NCI-H345 treated with DMSO at 0.1 percent for 48 hours (cell line): Measurements from ENCODE around the gene TMEM179.
"Not testable (repeated sequence)": the region's sequence is repeated elsewhere in the genome, so short reads cannot be mapped to it uniquely, and the experiment has no call there.

ENCODE experiments used
- DNase-seq: peaks from one replicate; lab custom pipeline; 2025; ENCODE audit not compliant: unreplicated experiment; lab: John Stamatoyannopoulos, UW

The TMEM179 gene

GRCh38 chr14:104604458-104605449 lies at the start of gene TMEM179:
Gene TMEM179 (minus strand): TSS chr14:104604772. CDS start chr14:104604741, 31 bp downstream.
- DNase-seq: no peak

- no peak for DNase-seq
These were observed 49.5 kb upstream of the TMEM179 start for GRCh38 chr14:104654119-104654518.

GRCh38 chr14:104653130-104653920 lies 48.8 kb upstream of the TMEM179 start:
- not testable (repeated sequence) for DNase-seq

- no peak for DNase-seq
These were observed 47.8 kb upstream of the TMEM179 start for GRCh38 chr14:104652386-104652785.

GRCh38 chr14:104651876-104652260 lies 47.3 kb upstream of the TMEM179 start:
- DNase-seq: no peak

- DNase-seq: no peak
These were observed 46.7 kb upstream of the TMEM179 start for GRCh38 chr14:104650981-104651875.

- DNase-seq: no peak
These were observed 45.7 kb upstream of the TMEM179 start for GRCh38 chr14:104650057-104650980.

GRCh38 chr14:104647467-104648043 lies 43.0 kb upstream of the TMEM179 start:
- DNase-seq: no peak

- no peak for DNase-seq
These were observed 40.2 kb upstream of the TMEM179 start for GRCh38 chr14:104644656-104645378.

GRCh38 chr14:104644091-104644635 lies 39.6 kb upstream of the TMEM179 start:
- DNase-seq: no peak

GRCh38 chr14:104643306-104643705 lies 38.7 kb upstream of the TMEM179 start:
- no peak for DNase-seq

- DNase-seq: no peak
These were observed 37.9 kb upstream of the TMEM179 start for GRCh38 chr14:104642540-104642868.

- DNase-seq: no peak
These were observed 37.4 kb upstream of the TMEM179 start for GRCh38 chr14:104641753-104642539.

- DNase-seq: no peak
These were observed 36.1 kb upstream of the TMEM179 start for GRCh38 chr14:104640681-104641080.

GRCh38 chr14:104639885-104640548 lies 35.4 kb upstream of the TMEM179 start:
- DNase-seq: no peak

GRCh38 chr14:104639471-104639870 lies 34.9 kb upstream of the TMEM179 start:
- no peak for DNase-seq

GRCh38 chr14:104638927-104639450 lies 34.4 kb upstream of the TMEM179 start:
- DNase-seq: no peak
